Raji (cell line): ENCODE data around the gene SSNA1.

Experiments used
- POLR2A ChIP-seq: IDR thresholded peaks from 2 replicates; pipeline ENCODE4 v1.6.1; 2011; ENCODE audit warnings: low read depth, low read length, control low read depth; ENCODE audit not compliant: insufficient read depth

Gene SSNA1

DNA sequence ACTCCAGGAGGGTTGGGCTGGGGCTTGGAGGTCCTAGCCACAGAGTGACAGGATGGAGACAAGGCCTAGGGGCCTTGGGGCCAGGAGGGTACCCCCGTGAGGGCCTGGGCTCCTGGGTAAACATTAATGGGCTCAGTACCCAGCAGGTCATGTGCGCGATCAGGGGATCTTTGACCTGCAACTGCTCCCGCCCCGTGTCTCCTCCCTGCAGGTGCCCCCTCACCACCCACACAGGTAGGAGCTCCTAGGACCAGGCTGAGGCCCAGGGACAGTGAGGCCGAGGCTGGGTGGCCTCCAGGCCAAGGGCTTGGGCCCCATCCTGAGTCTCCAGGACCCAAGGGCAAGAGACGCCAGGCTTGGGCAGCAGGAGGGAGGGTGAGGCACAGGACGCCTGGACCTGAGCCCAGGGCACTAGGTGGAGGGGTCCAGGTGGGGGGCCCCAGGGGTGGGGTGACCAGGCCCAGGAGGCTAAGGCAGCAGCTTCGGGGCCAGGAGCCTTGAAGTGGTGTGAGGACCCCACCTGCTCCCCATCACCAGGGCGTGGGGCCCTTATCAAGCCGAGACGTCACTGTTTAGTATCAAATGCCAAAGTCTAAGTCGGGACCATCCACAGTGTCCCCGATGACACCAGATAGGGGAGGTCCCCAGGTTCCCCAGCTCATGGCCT is 42.4 kb downstream of the SSNA1 start, which contains the start of gene SLC34A3:
TSS of gene SLC34A3 (plus strand) at position 197 of the 667 bp plus-strand sequence. CDS start 802 bp downstream, outside the sequence.
- 0 out of 2 replicates have a peak, but pooled peaks have one; percentile 16 for TF ChIP-seq POLR2A

DNA sequence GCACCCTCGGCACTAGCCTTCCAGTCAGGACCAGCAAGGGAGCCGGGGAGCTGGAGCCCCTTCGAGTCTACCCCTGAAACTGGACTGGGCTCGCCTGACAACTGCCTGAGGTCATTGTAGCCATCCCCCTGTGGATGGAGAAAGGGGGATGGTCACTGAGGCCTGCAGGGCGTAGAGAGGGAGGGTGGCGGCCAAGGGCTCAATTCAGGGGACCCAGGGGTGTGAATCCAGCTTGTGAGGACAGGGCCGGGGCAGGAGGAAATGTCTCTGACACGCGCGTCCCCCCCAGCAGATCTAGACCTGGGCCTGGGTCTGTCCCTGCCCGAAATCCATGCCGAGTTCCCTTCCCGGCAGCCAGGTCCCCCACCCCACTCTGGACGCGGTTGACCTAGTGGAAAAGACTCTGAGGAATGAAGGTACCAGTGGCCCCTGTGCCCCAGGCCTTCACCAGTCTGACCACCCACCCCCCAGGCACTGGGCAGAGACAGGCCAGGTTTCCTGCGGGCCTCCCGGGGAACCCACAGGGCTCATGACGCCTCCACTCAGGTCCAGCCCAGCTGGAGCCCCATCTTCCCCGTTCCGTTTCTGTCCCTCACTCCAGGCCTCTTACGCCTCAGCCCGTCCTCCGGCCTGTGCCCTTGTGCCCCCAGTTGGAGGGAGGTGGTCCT is 43.0 kb downstream of the SSNA1 start:
- TF ChIP-seq POLR2A, result no peak

DNA sequence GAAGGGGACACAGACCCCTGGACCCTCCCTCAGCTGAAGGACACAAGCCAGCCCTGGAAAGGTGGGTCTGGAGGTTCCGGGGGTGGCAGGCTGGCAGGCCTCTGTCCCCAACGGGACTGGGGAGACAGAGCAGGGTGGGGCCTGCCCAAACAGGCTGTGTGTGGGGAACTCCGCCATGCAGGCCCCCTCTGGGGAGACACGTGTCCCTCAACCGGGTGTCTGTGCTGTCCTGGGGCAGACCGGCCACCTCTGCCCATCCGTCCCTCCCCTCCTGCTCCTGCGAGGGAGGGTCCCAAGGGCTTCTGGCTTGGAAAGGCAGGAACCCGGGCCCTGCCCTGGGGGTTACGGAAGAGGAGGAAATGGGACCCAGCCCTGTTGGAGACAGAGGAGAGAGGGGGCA is 43.6 kb downstream of the SSNA1 start:
- no peak for TF ChIP-seq POLR2A

DNA sequence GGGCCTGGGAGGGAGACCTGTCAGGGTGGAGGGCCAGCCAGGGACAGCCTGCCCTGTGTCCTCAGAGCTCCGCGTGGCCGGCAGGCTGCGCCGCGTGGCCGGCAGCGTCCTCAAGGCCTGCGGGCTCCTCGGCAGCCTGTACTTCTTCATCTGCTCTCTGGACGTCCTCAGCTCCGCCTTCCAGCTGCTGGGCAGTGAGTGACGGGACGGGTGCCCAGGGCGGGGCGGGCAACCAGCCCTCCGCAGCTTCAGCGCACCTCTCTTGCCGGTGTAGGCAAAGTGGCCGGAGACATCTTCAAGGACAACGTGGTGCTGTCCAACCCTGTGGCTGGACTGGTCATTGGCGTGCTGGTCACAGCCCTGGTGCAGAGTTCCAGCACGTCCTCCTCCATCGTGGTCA is 44.0 kb downstream of the SSNA1 start:
- no peak for TF ChIP-seq POLR2A

DNA sequence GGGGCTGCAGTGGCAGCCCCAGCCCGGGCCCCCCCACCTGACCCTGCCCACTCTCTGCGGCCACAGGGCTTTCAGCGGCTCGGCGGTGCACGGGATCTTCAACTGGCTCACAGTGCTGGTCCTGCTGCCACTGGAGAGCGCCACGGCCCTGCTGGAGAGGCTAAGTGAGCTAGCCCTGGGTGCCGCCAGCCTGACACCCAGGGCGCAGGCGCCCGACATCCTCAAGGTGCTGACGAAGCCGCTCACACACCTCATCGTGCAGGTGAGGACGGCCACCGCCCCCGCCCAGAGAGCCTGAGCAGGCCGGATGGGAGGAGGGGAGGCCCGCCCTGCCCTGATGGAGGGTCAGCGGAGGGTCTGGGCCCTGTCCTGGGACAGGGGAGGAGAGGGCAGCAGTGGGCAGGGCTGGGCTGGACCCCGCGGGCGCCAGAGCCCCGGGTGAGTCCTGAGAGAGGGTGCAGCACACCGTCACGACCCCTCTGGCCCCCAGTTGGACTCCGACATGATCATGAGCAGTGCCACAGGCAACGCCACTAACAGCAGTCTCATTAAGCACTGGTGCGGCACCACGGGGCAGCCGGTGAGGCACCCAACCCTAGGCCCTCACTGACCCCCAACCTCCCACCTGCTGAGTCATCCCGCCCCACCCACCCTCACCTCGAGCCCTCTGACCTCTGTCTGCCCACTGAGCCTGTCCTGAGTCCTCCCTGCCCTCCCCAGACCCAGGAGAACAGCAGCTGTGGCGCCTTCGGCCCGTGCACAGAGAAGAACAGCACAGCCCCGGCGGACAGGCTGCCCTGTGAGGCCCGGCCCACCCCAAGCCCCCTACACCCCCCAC is 44.9 kb downstream of the SSNA1 start:
- TF ChIP-seq POLR2A, result no peak

DNA sequence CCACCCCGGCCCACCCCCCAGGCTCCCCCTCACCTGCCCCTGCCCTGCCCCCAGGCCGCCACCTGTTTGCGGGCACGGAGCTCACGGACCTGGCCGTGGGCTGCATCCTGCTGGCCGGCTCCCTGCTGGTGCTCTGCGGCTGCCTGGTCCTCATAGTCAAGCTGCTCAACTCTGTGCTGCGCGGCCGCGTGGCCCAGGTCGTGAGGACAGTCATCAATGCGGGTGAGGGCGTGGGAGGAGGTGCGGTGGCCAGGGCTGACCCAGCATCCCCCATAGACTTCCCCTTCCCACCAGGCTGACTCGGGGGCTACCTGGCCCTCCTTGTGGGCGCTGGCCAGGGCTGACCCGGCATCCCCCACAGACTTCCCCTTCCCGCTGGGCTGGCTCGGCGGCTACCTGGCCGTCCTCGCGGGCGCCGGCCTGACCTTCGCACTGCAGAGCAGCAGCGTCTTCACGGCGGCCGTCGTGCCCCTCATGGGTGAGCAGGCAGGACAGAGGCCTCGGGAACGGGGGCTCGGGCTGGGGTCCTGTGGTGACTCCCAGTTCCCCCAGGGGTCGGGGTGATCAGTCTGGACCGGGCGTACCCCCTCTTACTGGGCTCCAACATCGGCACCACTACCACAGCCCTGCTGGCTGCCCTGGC is 45.7 kb downstream of the SSNA1 start:
- TF ChIP-seq POLR2A, result no peak

DNA sequence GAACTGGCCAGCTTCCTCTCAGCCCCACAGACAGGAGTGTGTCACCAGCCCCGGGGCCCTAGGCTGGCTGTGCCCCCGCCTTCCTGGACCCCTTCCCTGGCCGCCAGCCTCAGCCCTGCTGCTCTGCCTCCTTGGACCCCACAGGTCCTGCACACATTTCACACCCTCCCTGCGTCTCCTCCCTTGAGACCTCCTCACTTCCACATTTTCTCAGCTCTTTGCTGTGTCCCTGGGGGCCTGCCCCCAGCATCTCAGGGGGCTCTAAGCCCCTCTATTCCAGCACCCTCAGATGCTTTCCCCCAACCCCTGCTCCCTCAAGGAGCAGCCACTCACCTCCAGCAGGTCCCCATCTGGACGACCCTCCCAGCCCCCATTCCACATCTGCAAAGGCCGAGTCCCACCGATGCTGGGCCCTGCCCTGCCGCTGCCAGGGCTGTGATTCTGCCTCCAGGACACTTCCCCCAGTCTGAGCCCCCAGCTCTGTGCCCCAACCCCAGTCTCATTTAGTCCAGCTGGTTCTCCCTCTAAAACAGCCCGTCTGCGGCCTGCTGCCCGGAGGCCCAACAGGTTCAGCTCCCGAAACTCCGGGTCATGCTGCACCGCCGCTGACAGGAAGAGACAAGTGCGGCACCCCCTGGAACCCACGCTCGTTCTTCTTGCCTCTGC is 46.4 kb downstream of the SSNA1 start:
- TF ChIP-seq POLR2A, result 0 out of 2 replicates have a peak, but pooled peaks have one; percentile 10

DNA sequence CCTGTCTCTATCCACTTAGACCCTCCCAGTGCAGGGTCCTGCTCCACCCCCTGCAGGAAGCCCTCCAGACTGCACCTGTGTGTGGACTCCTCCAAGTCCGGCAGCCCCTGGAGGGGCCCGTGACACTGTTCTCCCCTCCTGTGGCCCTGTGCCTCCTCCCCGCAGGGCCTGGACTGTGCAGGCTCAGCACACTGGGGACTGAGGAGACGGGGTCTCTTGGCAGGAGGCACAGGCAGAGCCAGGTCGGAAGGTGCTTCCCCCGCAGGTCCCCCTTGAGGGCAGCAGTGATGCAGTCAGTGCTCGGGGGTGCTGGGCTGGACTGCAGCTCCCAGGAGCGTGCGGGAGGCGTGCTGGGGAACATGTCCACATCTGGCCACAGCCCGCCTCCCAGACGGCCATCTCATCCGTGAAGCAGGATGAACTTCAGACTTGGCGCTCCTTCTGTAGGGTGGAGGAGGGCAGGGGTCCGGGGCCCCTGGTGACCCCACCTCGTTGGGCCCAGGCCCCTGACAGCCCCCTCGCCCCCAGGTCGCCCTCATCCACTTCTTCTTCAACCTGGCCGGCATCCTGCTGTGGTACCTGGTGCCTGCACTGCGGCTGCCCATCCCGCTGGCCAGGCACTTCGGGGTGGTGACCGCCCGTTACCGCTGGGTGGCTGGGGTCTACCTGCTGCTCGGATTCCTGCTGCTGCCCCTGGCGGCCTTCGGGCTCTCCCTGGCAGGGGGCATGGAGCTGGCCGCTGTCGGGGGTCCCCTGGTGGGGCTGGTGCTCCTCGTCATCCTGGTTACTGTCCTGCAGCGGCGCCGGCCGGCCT is 47.2 kb downstream of the SSNA1 start:
- no peak; the same call in 1 of the 2 replicates for TF ChIP-seq POLR2A

DNA sequence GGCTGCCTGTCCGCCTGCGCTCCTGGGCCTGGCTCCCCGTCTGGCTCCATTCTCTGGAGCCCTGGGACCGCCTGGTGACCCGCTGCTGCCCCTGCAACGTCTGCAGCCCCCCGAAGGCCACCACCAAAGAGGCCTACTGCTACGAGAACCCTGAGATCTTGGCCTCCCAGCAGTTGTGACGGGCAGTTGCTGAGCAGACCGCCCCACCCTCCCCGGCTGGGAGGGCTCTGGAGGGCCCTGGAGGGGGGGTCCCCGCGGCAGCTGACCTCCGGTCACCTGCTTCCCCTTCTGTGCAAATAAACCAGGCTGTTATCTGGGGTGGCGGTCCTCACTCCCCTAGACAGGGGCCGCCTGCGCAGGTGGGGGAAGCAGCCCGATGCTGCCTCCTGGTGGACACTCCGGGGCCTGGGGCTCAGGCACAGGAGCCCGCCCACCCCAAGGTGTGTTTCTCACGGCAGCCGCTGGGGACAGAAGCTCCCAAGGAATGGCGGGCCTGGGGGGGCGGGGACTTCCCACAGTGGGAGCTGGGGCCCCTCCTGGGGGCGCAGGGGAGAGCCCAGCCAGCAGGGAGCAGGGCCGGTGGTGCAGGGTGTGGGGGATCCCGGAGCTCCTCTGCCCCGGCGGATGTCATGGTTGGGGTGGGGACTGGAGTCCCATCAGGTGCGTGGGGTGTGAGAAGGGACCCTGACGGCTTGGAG is 47.9 kb downstream of the SSNA1 start:
- no peak for TF ChIP-seq POLR2A

DNA sequence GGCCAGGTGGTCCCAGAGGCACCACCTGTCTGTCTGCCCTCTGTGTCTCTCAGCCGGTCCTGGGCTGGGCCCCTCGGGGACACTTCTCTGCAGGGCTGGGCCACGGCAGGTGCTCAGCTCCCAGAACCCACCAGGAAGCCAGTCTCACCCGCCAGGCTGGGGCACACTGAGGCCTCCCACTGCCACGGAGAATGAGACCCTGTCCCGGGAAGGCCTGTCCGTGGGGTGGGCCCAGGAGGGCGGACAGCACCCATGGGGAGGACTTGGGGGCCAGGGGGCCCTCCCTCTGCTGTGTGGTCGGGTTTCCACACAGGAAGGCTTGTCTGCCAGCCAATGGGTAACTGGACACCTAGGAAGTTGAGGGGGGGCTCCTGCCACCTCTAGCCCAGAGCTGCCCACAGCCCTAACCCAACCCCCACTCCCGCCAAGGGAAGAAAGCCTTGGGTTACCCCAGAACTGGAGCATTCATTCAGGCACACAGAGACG is 48.5 kb downstream of the SSNA1 start:
- peak; percentile 19; the same call in 1 of the 2 replicates for TF ChIP-seq POLR2A

DNA sequence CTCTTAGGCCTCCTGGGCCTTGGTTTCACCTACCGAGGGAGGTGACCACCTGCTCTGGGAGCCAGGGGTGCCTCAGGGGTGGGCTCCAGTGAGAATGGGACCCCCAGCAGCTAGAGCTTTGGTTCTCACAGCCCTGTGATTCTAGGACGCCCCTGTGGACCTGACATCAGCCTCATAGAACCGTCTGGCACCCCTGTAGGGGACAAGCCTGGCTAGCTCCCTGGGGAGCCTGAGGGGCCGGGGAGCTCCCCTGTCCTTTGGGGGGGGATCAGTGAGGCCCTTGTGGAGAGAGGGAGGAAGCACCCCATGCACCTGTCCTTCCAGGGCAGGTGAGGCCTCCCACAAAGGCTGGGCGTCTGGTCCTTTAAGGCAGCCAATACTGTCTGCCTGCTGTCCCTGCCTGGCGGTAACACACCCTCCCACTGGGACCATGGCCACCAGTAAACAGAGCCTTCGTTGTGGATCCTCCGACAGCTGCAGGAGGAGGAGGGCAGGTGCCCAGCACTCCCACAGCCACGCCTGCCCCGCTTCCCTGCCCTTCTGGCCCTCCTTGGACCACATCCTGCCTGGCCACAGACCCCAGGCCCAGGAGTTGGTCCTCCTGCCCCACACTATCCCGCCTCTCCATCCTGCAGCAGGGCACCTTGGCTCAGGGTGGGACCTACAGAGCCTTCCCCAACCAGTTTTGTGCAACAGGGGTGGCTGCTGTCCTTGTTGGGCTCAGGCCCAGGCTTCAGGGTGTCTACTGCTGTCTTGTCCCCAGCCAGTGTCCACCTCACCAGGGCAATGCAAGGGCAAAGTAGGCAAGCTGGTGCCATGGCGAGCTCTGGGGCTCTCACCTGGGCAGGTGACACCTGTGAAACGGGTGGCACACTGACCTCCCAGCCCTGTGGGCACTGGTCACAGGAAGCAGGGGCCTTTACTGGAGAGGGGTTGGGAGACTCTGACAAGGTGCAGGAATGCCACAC is 49.6 kb downstream of the SSNA1 start:
- no peak for TF ChIP-seq POLR2A
